ENCODE results near the gene PEX14. TPM values are rescaled to one million over a fixed set of nuclear protein-coding genes. Genes with fewer than 3 reads are reported as not detected.

Gene PEX14
- total RNA-seq, 1 donor from 2014 or later, result 27.4 TPM

- H3K4me3 ChIP-seq (ENCODE audit: low read depth, low read length), result no peak overlapping the region
- H3K36me3 ChIP-seq (ENCODE audit: control insufficient read depth, insufficient read depth, low read length), result no peaks in the 10 kb centered on the region
- no peaks in the 10 kb centered on the region for H3K27me3 ChIP-seq (ENCODE audit: control insufficient read depth, insufficient read depth, low read length)
- no peak for DNase-seq (ENCODE audit: low read depth)
- TF ChIP-seq CTCF (IDR thresholded peaks at IDR 0.05; ENCODE audit: insufficient read depth, low read length, poor library complexity, severe bottlenecking), result no peak
Measured at GRCh38 chr1:10621906-10622305, 147.2 kb downstream of the PEX14 start.

- no peak for DNase-seq (ENCODE audit: low read depth)
- H3K4me3 ChIP-seq (ENCODE audit: low read depth, low read length), result no peak overlapping the region
- TF ChIP-seq CTCF (IDR thresholded peaks at IDR 0.05; ENCODE audit: insufficient read depth, low read length, poor library complexity, severe bottlenecking), result no peak
- H3K36me3 ChIP-seq (ENCODE audit: control insufficient read depth, insufficient read depth, low read length), result no peaks in the 10 kb centered on the region
- H3K27me3 ChIP-seq (ENCODE audit: control insufficient read depth, insufficient read depth, low read length), result no peaks in the 10 kb centered on the region
Measured at GRCh38 chr1:10622910-10623685, 148.3 kb downstream of the PEX14 start.

GRCh38 chr1:10623686-10624145, 149.0 kb downstream of the PEX14 start:
- no peaks in the 10 kb centered on the region for H3K36me3 ChIP-seq (ENCODE audit: control insufficient read depth, insufficient read depth, low read length)
- no peak overlapping the region for H3K4me3 ChIP-seq (ENCODE audit: low read depth, low read length)
- no peak for DNase-seq (ENCODE audit: low read depth)
- no peak for TF ChIP-seq CTCF (IDR thresholded peaks at IDR 0.05; ENCODE audit: insufficient read depth, low read length, poor library complexity, severe bottlenecking)
- H3K27me3 ChIP-seq (ENCODE audit: control insufficient read depth, insufficient read depth, low read length), result no peaks in the 10 kb centered on the region

- H3K27me3 ChIP-seq (ENCODE audit: control insufficient read depth, insufficient read depth, low read length), result no peaks in the 10 kb centered on the region
- no peak for DNase-seq (ENCODE audit: low read depth)
- no peak for TF ChIP-seq CTCF (IDR thresholded peaks at IDR 0.05; ENCODE audit: insufficient read depth, low read length, poor library complexity, severe bottlenecking)
Measured at GRCh38 chr1:10624256-10625050, 149.7 kb downstream of the PEX14 start.

GRCh38 chr1:10625076-10625475, 150.3 kb downstream of the PEX14 start:
- TF ChIP-seq CTCF (IDR thresholded peaks at IDR 0.05; ENCODE audit: insufficient read depth, low read length, poor library complexity, severe bottlenecking), result no peak
- H3K4me3 ChIP-seq (ENCODE audit: low read depth, low read length), result no peak overlapping the region
- H3K36me3 ChIP-seq (ENCODE audit: control insufficient read depth, insufficient read depth, low read length), result no peaks in the 10 kb centered on the region
- DNase-seq (ENCODE audit: low read depth), result no peak
- no peaks in the 10 kb centered on the region for H3K27me3 ChIP-seq (ENCODE audit: control insufficient read depth, insufficient read depth, low read length)

More at GRCh38 chr1:10624256-10625050, 149.7 kb downstream of the PEX14 start:
- no peaks in the 10 kb centered on the region for H3K36me3 ChIP-seq (ENCODE audit: control insufficient read depth, insufficient read depth, low read length)
- no peak overlapping the region for H3K4me3 ChIP-seq (ENCODE audit: low read depth, low read length)
